GM12874 (cell line): ENCODE measurements around the gene OR10H4.

Source experiments
- CTCF ChIP-seq: IDR thresholded peaks from 2 replicates; pipeline ENCODE4 v1.5.1; 2011; ENCODE audit warnings: low read depth, mild to moderate bottlenecking, control low read depth, low read length, moderate library complexity; ENCODE audit not compliant: insufficient read depth

Gene OR10H4

DNA sequence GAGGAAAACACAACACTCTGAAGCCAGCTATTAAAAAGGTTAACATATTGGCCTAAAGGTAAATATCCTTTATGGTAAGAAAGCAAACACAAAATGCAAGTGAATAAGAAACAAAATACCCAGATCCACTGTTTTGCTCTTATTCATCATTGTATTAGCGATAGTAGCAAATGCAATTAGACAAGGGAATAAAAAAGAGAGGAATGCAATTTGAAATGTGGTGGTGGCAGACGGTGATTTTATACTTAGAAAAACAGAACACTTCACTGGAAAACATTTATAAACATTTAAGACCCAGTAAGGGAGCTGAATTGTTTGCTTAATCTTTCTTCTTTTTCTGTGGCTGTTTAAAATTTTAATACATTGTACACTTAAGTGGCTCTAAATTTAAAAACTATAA lies 33.7 kb upstream of the OR10H4 start:
- TF ChIP-seq CTCF = no peak

- no peak for TF ChIP-seq CTCF
Measured at GRCh38 chr19:15919243-15919642, 29.6 kb upstream of the OR10H4 start.

DNA sequence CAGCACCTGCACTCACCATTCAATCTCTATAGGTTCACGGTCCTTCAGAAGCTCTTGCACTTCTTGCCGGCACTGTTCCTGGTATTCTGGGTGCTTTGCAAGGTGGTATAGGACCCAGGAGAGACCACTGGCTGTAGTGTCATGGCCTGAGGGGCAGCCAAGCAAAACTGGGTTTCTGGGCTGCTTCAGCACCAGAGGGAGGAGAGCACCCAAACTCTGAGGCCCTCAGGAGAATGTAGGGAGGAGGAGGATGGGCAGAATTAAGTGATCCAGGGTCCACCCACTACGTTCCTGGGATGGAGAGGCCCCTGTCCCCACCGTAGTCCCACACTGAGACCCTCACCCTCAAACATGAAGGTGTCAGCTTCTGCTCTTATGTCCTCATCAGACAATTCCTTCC lies 26.8 kb upstream of the OR10H4 start:
- TF ChIP-seq CTCF = no peak

- no peak for TF ChIP-seq CTCF
Measured at GRCh38 chr19:15923702-15924101, 25.1 kb upstream of the OR10H4 start.

DNA sequence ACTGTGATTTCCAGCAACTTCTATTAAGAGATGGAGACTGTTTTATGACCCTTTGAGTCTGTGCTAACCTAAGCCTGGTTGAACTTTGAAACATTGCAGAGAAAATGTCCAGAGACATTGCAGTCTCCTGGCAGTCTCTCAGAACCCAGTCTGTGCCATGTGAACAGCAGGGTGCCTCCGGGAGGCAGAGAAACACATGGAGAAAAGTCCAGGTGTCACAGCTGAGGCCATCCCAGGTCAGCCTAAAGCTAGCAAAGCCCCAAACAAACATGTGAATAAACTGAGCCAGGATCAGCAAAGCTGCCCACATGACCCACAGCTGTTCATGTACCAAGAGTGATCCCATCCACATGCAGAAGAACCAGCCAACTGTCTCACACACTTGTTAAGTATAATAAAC lies 22.3 kb upstream of the OR10H4 start:
- no peak for TF ChIP-seq CTCF

DNA sequence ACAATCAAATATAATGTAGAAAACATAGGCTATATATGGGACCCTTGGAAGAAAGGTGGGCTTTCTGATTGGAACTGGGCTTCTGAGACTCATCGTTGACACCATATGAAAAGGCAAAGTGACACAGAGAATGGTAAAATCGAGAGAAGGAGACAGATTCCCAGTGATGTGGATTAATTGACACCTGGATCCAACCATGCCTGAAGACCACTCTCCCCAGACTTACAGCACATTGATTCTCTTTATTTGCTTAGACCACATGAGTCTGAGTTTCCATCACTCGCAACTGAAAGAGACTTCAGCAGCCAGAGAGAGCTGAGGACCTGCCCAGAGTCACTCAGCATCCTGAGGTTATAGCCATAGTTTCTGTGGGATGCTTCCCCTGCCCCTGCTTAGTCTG lies 20.5 kb upstream of the OR10H4 start:
- TF ChIP-seq CTCF = no peak

- no peak for TF ChIP-seq CTCF
Measured at GRCh38 chr19:15934332-15935078, 14.3 kb upstream of the OR10H4 start, which contains the start of gene CYP4F11. CYP4F11 (minus strand) TSS chr19:15934529; CDS start chr19:15934408, 121 bp downstream.
